Heart left ventricle (tissue), 13 donors: ENCODE data around the gene TGFBR3.

Source experiments
- POLR2A ChIP-seq, 2 donors: fragments of 450-650 bp; IDR thresholded peaks; one replicate each; pipeline ENCODE4 v1.6.1; 2017; ENCODE audit warnings: antibody characterized with exemption in 2 of 2, mild to moderate bottlenecking in 2 of 2, moderate library complexity in 2 of 2
- TF ChIP-seq, protein P1 (sequence below), 12 donors: fragments of 200-600 bp; sonication (generic) in 4 of 12; IDR thresholded peaks; one replicate each; pipeline versions ENCODE4 v1.5.0 to v1.8.0; 2018 to 2022; ENCODE audit warnings: antibody characterized with exemption in 12 of 12, mild to moderate bottlenecking in 5 of 12
- donor health status: ischemic (EF 13 %, LVEDD 7.1; RV severe dilation, severe dysfunction).
- donor health status: DM: no; HTN: yes; CAD: no.
- donor health status: DM: no; HTN: no; CAD: no.
- donor health status: ischemic (EF 25% LVEDD 6.9; RV normal size, moderate dysfunction).
- donor health status: ischemic (EF 25% LVEDD 5.7; RV mildly dilated, moderate dysfunction).
- donor health status: ischemic (EF 35%, LVEDD 5.7; RV mildly dilated, moderate dysfunction).
- donor health status: nonischemic (EF 11% LVEDD 7.7; RV severe dilation, severe dysfunction).
- donor health status: DM: yes; HTN: yes; CAD: no.
- donor health status: PGD.
- donor health status: ischemic (EF 29% LVEDD 5.4; RV normal size, mild dysfunction).
- donor health status: nonischemic (EF 23%, LVEDD 6.1; RV moderate dilation, normal function).

DNA sequence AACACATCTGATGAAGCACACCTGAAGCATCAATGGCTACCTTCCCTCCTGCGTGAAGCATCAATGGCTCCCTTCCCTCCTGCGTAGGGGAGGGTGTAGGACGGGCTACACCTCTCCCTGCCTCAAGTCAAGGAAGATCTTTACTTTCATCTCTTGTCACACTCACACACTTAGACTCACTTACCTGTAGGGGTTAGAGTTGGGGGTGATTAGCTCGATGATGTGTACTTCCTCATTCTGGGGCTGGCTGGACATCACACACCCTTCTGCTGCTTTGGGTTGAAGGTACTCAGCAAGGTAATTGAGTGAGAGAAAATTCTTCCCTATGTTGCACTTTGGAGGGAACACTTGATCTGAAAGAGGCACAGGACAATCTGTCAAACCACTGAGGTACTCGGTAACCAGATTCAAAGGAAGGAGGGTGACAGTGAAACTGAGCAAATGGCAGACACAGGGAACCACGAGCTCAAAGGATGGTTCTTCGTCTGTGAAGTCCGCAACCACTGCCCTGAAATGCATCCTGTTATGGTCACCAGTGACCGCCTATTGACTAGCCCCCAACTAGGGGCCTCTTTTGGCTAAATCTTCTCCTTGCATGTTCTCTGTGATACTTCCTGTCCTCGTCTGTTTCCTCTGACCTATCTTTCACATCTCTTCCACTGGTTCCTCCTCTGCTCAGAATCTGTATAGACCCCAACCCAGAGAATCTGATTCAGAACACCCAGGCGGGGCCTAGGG is 156.2 kb downstream of the TGFBR3 start:
- TF ChIP-seq, protein P1, sequence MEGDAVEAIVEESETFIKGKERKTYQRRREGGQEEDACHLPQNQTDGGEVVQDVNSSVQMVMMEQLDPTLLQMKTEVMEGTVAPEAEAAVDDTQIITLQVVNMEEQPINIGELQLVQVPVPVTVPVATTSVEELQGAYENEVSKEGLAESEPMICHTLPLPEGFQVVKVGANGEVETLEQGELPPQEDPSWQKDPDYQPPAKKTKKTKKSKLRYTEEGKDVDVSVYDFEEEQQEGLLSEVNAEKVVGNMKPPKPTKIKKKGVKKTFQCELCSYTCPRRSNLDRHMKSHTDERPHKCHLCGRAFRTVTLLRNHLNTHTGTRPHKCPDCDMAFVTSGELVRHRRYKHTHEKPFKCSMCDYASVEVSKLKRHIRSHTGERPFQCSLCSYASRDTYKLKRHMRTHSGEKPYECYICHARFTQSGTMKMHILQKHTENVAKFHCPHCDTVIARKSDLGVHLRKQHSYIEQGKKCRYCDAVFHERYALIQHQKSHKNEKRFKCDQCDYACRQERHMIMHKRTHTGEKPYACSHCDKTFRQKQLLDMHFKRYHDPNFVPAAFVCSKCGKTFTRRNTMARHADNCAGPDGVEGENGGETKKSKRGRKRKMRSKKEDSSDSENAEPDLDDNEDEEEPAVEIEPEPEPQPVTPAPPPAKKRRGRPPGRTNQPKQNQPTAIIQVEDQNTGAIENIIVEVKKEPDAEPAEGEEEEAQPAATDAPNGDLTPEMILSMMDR (IDR thresholded peaks at IDR 0.05): no peak
- no peak for TF ChIP-seq POLR2A (IDR thresholded peaks at IDR 0.05)
